Adrenal gland (tissue), 5 donors: ENCODE results near the gene PNPLA1.

Experiments
- POLR2A ChIP-seq, 2 donors: fragments of 450-650 bp; IDR thresholded peaks; one replicate each; pipeline ENCODE4 v1.6.1; 2017; ENCODE audit warnings: antibody characterized with exemption in 2 of 2, mild to moderate bottlenecking in 2 of 2, moderate library complexity in 1 of 2
- TF ChIP-seq, protein P1 (sequence below), 6 experiments: fragments of 450-650 bp in 4 of 6; fragments of 200-600 bp in 2 of 6; sonication (generic) in 1 of 6; IDR thresholded peaks; 1 replicate in 5 of 6; 2 replicates in 1 of 6; pipeline versions ENCODE4 v1.5.1 to v1.8.0; 2016 to 2021; ENCODE audit warnings: antibody characterized with exemption in 6 of 6, mild to moderate bottlenecking in 2 of 6, moderate library complexity in 1 of 6
- donor health status: DM: no; HTN: no; CAD: no.

DNA sequence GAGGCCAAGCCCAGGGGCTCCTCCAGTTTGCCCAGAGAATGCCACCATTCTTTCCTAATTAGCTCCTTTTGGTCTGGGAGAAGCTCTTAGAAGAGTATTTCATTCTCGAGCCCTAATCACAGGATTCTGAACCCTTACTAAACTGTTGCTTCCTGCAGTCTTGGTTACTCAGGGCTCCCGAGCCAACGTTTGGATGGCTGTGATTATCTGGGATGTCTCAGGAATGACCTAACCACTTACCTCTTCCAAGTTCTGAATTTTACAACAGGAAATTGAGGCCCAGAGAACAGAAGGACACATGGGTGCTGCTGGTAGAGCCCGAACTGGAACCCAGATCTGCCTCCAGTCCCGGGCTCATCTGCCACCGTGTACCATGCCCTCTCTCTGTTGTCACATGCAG, 22.2 kb upstream of the PNPLA1 start:
- TF ChIP-seq, protein P1, sequence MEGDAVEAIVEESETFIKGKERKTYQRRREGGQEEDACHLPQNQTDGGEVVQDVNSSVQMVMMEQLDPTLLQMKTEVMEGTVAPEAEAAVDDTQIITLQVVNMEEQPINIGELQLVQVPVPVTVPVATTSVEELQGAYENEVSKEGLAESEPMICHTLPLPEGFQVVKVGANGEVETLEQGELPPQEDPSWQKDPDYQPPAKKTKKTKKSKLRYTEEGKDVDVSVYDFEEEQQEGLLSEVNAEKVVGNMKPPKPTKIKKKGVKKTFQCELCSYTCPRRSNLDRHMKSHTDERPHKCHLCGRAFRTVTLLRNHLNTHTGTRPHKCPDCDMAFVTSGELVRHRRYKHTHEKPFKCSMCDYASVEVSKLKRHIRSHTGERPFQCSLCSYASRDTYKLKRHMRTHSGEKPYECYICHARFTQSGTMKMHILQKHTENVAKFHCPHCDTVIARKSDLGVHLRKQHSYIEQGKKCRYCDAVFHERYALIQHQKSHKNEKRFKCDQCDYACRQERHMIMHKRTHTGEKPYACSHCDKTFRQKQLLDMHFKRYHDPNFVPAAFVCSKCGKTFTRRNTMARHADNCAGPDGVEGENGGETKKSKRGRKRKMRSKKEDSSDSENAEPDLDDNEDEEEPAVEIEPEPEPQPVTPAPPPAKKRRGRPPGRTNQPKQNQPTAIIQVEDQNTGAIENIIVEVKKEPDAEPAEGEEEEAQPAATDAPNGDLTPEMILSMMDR (IDR thresholded peaks at IDR 0.05): no peak
- no peak for TF ChIP-seq POLR2A (IDR thresholded peaks at IDR 0.05)
